IMR-90 (cell line): ENCODE data around the gene WDR37. TPM values are rescaled to one million over a fixed set of nuclear protein-coding genes. Genes with fewer than 3 reads are reported as not detected.

ENCODE experiments used
- ATAC-seq: fragments of 200-7000 bp; cut with Tn5 transposase; 2 replicates; pipeline ENCODE4 v1.9.1; 2020; ENCODE audit warnings: low read depth, mild to moderate bottlenecking, moderate library complexity
- BruUV-seq: library from RNA; stranded (reverse); fragments of 400-500 nt; replicated peaks from 2 replicates; lab custom pipeline; 2021; lab: Mats Ljungman, UMichigan
- CTCF ChIA-PET: fragments of 300-600 bp; formaldehyde crosslinking; extraction: SDS; loops from one replicate; lab custom pipeline; 2021; ENCODE audit warnings: antibody characterized with exemption; lab: Yijun Ruan, JAX
- POLR2A ChIA-PET: fragments of 300-600 bp; sonication (Branson Sonifier 250); formaldehyde crosslinking; loops from one replicate; lab custom pipeline; 2022; ENCODE audit warnings: antibody characterized with exemption; ENCODE audit not compliant: unreplicated experiment; lab: Charles Lee
- DNase-seq: peaks from one replicate; pipeline ENCODE4 v3.0.0; 2013
- H2AFZ ChIP-seq: replicated peaks from 2 replicates; pipeline ENCODE3; 2013; ENCODE audit warnings: low read length, mild to moderate bottlenecking; ENCODE audit not compliant: poor library complexity
- H2AK5ac ChIP-seq: 2 replicates; pipeline ENCODE4 v1.6.1; 2013; ENCODE audit warnings: low read depth, low read length, inconsistent platforms
- H2AK9ac ChIP-seq: replicated peaks from 2 replicates; pipeline ENCODE3; 2013; ENCODE audit warnings: mild to moderate bottlenecking, low read depth, low read length, moderate library complexity; ENCODE audit not compliant: poor library complexity
- H2BK120ac ChIP-seq: 2 replicates; pipeline ENCODE4 v1.6.1; 2013; ENCODE audit warnings: low read depth, low read length, inconsistent platforms
- H2BK15ac ChIP-seq: 3 replicates; pipeline ENCODE4 v1.6.1; 2013; ENCODE audit warnings: low read depth, low read length, inconsistent platforms
- H2BK20ac ChIP-seq: 2 replicates; pipeline ENCODE4 v1.6.1; 2013; ENCODE audit warnings: low read depth, mild to moderate bottlenecking, inconsistent platforms, low read length, moderate library complexity
- H2BK5ac ChIP-seq: 2 replicates; pipeline ENCODE4 v1.6.1; 2013; ENCODE audit warnings: mild to moderate bottlenecking, low read depth, low read length, inconsistent platforms; ENCODE audit not compliant: poor library complexity, severe bottlenecking
- H3K14ac ChIP-seq: replicated peaks from 2 replicates; pipeline ENCODE4 v1.6.1; 2013; ENCODE audit warnings: low read depth, low read length, inconsistent platforms
- H3K18ac ChIP-seq: 2 replicates; pipeline ENCODE4 v1.6.1; 2013; ENCODE audit warnings: low read depth, low read length, control low read depth
- H3K23ac ChIP-seq: 2 replicates; pipeline ENCODE4 v1.6.1; 2013; ENCODE audit warnings: low read depth, low read length, inconsistent platforms
- H3K27ac ChIP-seq: 2 replicates; pipeline ENCODE4 v1.5.1; 2013; ENCODE audit warnings: mild to moderate bottlenecking, control low read depth, low read length; ENCODE audit not compliant: insufficient read depth
- H3K27me3 ChIP-seq: 2 replicates; pipeline ENCODE4 v1.6.1; 2013; ENCODE audit warnings: low read length; ENCODE audit not compliant: control insufficient read depth, insufficient read depth
- H3K36me3 ChIP-seq: 2 replicates; pipeline ENCODE4 v1.6.1; 2013; ENCODE audit warnings: low read length, mixed read lengths; ENCODE audit not compliant: control insufficient read depth, insufficient read depth
- H3K4ac ChIP-seq: 2 replicates; pipeline ENCODE4 v1.6.1; 2013; ENCODE audit warnings: low read depth, low read length, inconsistent platforms
- H3K4me1 ChIP-seq: 2 replicates; pipeline ENCODE4 v1.6.1; 2013; ENCODE audit warnings: low read length, mixed read lengths; ENCODE audit not compliant: control insufficient read depth, insufficient read depth
- H3K4me2 ChIP-seq: 2 replicates; pipeline ENCODE4 v1.6.1; 2013; ENCODE audit warnings: low read depth, mild to moderate bottlenecking, control low read depth, low read length, moderate library complexity
- H3K4me3 ChIP-seq: 2 replicates; pipeline ENCODE4 v1.5.1; 2013; ENCODE audit warnings: low read depth, mild to moderate bottlenecking, control low read depth, low read length, moderate library complexity; ENCODE audit not compliant: insufficient read depth
- H3K56ac ChIP-seq: 2 replicates; pipeline ENCODE4 v1.6.1; 2013; ENCODE audit warnings: low read length, inconsistent platforms; ENCODE audit not compliant: insufficient read depth; ENCODE audit errors: extremely low read depth
- H3K79me1 ChIP-seq, 2 experiments: 2 replicates each; pipeline ENCODE4 v1.6.1; 2013; ENCODE audit warnings: low read length in 2 of 2, inconsistent platforms in 1 of 2, low read depth in 1 of 2
- H3K9ac ChIP-seq: 2 replicates; pipeline ENCODE4 v1.6.1; 2013; ENCODE audit warnings: low read depth, low read length, control low read depth
- H3K9me1 ChIP-seq: 2 replicates; pipeline ENCODE4 v1.6.1; 2013; ENCODE audit warnings: low read length, inconsistent platforms; ENCODE audit not compliant: insufficient read depth
- H3K9me3 ChIP-seq: 2 replicates; pipeline ENCODE4 v1.6.1; 2013; ENCODE audit warnings: low read length; ENCODE audit not compliant: control insufficient read depth, insufficient read depth
- H4K20me1 ChIP-seq: 2 replicates; pipeline ENCODE4 v1.6.1; 2013; ENCODE audit warnings: low read length, inconsistent platforms; ENCODE audit not compliant: insufficient read depth
- H4K5ac ChIP-seq: 2 replicates; pipeline ENCODE4 v1.6.1; 2013; ENCODE audit warnings: mild to moderate bottlenecking, low read depth, low read length, control low read depth
- H4K8ac ChIP-seq, 2 experiments: 2 replicates each; pipeline ENCODE4 v1.6.1; 2013; ENCODE audit warnings: low read depth in 2 of 2, low read length in 2 of 2, control low read depth in 1 of 2, inconsistent platforms in 1 of 2
- H4K91ac ChIP-seq: 2 replicates; pipeline ENCODE4 v1.6.1; 2013; ENCODE audit warnings: low read depth, low read length, inconsistent platforms; ENCODE audit not compliant: insufficient read depth
- MAZ ChIP-seq: IDR thresholded peaks from 2 replicates; pipeline ENCODE4 v1.6.1; 2012; ENCODE audit warnings: low read depth, mild to moderate bottlenecking, low read length, improper control_type of control experiment, moderate library complexity, borderline replicate concordance
- USF2 ChIP-seq: fragments of 150-350 bp; IDR thresholded peaks from 2 replicates; pipeline ENCODE4 v1.6.1; 2017; ENCODE audit warnings: mild to moderate bottlenecking, antibody characterized with exemption, low read length, low read depth
- WGBS, 2 experiments: methylation state at CpG; one replicate each; pipeline versions ENCODE4 v1.1.5 to v1.1.7; 2013; ENCODE audit warnings: missing lambda C conversion rate in 2 of 2; ENCODE audit not compliant: insufficient read length in 1 of 2; ENCODE audit errors: extremely low coverage in 2 of 2; 5-methylcytosine and 5-hydroxymethylcytosine counted together
- dilution Hi-C: fragments of 300-500 bp; cut with HindIII; formaldehyde crosslinking; loops from one replicate; pipeline ENCODE4 v1.14.3; 2018; ENCODE audit warnings: low sequenced_read_pairs; ENCODE audit not compliant: unreplicated experiment
- in situ Hi-C: fragments of 300-500 bp; cut with MboI; formaldehyde crosslinking; loops from 3 replicates; pipeline ENCODE4 v1.14.3; 2019; ENCODE audit warnings: low sequenced_read_pairs, inconsistent platforms, mixed read lengths
- intact Hi-C: fragments of 100-400 bp; cut with micrococcal nuclease; formaldehyde crosslinking; loops from 2 replicates; pipeline ENCODE4 v1.10.0; 2022
- polyA plus RNA-seq, 3 experiments: library from polyadenylated mRNA; depleted of rRNA; stranded (reverse); fragments of >200 nt; gene quantifications; 2 replicates each; pipeline ENCODE4 v1.2.3, GENCODE V29; 2012; ENCODE audit warnings: low replicate concordance in 1 of 3
- total RNA-seq: library from RNA; depleted of rRNA; stranded (reverse); fragments of >200 nt; gene quantifications from 2 replicates; pipeline ENCODE4 v1.2.3, GENCODE V29; 2012

WDR37 gene
- total and polyA plus RNA-seq, 2 of the 4 experiments (the other 2 are of a cell fraction) = 12.7 to 14.5 TPM

- Histone ChIP-seq H3K9ac (no peak overlapping the region), H4K5ac (no peak overlapping the region), H4K8ac (no peak overlapping the region), H2BK5ac (no peak overlapping the region), H2AK5ac (no peak overlapping the region), H2BK15ac (no peak overlapping the region), H4K91ac (no peak overlapping the region), H3K4me1 (no peaks in the 10 kb centered on the region; the same call in 1 of the 2 replicates), H3K56ac (no peak overlapping the region), H3K18ac (no peak overlapping the region), H2BK20ac (no peak overlapping the region), H4K20me1 (0 out of 2 replicates have a peak, but pooled peaks cover 8% of the 10 kb centered on the region), H3K27ac (no peak overlapping the region), H3K9me3 (no peaks in the 10 kb centered on the region), H3K36me3 (peaks cover 42% of the 10 kb centered on the region), H2AFZ (no peak overlapping the region), H3K4me2 (no peak overlapping the region), H3K79me1 (peaks cover 17% of the 10 kb centered on the region in 2 experiments; a peak in 3 of 4 replicates), H2AK9ac (peak overlapping the region; percentile 70), H2BK120ac (no peak overlapping the region), H3K27me3 (no peaks in the 10 kb centered on the region), H3K14ac (no peak overlapping the region), H3K23ac (no peak overlapping the region), H3K4me3 (no peak overlapping the region), H3K4ac (no peak overlapping the region), H3K9me1 (peaks cover 17% of the 10 kb centered on the region; the same call in 1 of the 2 replicates)
- BruUV-seq = no TSS peak
- ATAC-seq = no peak
- WGBS, 2 experiments = no CpG with 5 or more reads among the region's 12 CpGs
- intact Hi-C loops = no loop called here
- ChIA-PET POLR2A (no interaction called here), CTCF (no interaction called here)
- dilution Hi-C loops = no loop called here
- in situ Hi-C loops = no loop called here
- TF ChIP-seq MAZ (no peak), USF2 (no peak)
- DNase-seq = no peak
These were observed 39.3 kb downstream of the WDR37 start for GRCh38 chr10:1095498-1095897.
